Tongue (tissue), 2 donors: ENCODE data around the gene HAND2. TPM values are rescaled to one million over a fixed set of nuclear protein-coding genes. Genes with fewer than 3 reads are reported as not detected.

Experiments used
- DNase-seq: peaks from one replicate; pipeline ENCODE4 v3.0.0-alpha.2; 2015
- total RNA-seq: library from RNA; depleted of rRNA; stranded (reverse); fragments of >200 nt; gene quantifications from one replicate; pipeline ENCODE4 v1.2.3, GENCODE V29; 2014

The HAND2 gene
- total RNA-seq, 1 donor from 2014 or later: 13.2 TPM

- peak; percentile 32 for DNase-seq
These were observed 5.9 kb upstream of the HAND2 start for GRCh38 chr4:173535957-173536356.

GRCh38 chr4:173535165-173535902, 5.3 kb upstream of the HAND2 start:
- peak; percentile 31 for DNase-seq

GRCh38 chr4:173534434-173534833, 4.4 kb upstream of the HAND2 start:
- DNase-seq: peak; percentile 63

GRCh38 chr4:173532725-173533511, 2.9 kb upstream of the HAND2 start:
- no peak for DNase-seq

- peak; percentile 58 for DNase-seq
These were observed 1.3 kb upstream of the HAND2 start for GRCh38 chr4:173531086-173531965.

- DNase-seq: peak; percentile 41
These were observed 477 bp upstream of the HAND2 start for GRCh38 chr4:173530326-173531085.

- peak; percentile 35 for DNase-seq
These were observed 1.4 kb downstream of the HAND2 start for GRCh38 chr4:173528378-173529321.

GRCh38 chr4:173527103-173527891, 2.7 kb downstream of the HAND2 start:
- DNase-seq: peak; percentile 54

GRCh38 chr4:173526724-173527102, 3.3 kb downstream of the HAND2 start:
- DNase-seq: no peak

GRCh38 chr4:173526027-173526482, 4.0 kb downstream of the HAND2 start:
- DNase-seq: peak; percentile 64

GRCh38 chr4:173525118-173526011, 4.7 kb downstream of the HAND2 start:
- DNase-seq: peak; percentile 64

- peak; percentile 35 for DNase-seq
These were observed 5.6 kb downstream of the HAND2 start for GRCh38 chr4:173524218-173525117.

GRCh38 chr4:173522951-173523395, 7.1 kb downstream of the HAND2 start:
- no peak for DNase-seq

GRCh38 chr4:173522160-173522950, 7.7 kb downstream of the HAND2 start:
- peak; percentile 93 for DNase-seq

GRCh38 chr4:173521467-173522159, 8.4 kb downstream of the HAND2 start:
- peak; percentile 76 for DNase-seq
